ENCODE results near the gene PKP1. TPM values are rescaled to one million over a fixed set of nuclear protein-coding genes. Genes with fewer than 3 reads are reported as not detected.

Gene PKP1
- total and polyA plus RNA-seq, 2 of the 4 experiments (the other 2 are of a cell fraction): 0.18 to 0.36 TPM

DNA sequence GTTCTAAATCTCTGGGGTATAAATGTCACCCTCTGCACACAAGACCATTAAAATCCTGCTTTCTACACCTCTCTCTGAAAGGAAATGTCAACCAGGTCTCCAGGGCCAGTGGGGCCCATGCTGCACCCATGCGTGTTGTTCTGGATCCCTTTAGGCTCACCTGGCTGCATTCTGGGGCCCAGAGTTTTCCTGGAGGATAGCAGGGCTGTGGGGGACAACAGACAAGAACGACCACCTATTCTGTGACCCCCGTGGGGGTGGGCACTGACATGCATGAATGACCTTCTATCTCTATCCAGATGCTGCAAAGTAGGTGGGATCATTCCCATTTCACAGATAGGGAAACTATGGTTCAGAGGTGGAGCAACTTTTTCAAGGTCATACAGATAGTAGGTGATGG, 52.6 kb downstream of the PKP1 start:
- POLR2A ChIA-PET (ENCODE audit: unreplicated experiment): no interaction called here
- Histone ChIP-seq H2AK9ac (replicated peaks; ENCODE audit: low read depth, low read length, poor library complexity) (no peak overlapping the region), H2BK5ac (ENCODE audit: low read depth, low read length, poor library complexity, severe bottlenecking) (no peak overlapping the region), H3K4ac (ENCODE audit: low read depth, low read length) (no peak overlapping the region), H2AK5ac (ENCODE audit: low read depth, low read length) (no peak overlapping the region), H3K4me2 (ENCODE audit: low read depth, low read length) (no peak overlapping the region), H3K56ac (ENCODE audit: extremely low read depth, insufficient read depth, low read length) (no peak overlapping the region), H3K4me1 (ENCODE audit: control insufficient read depth, insufficient read depth, low read length) (no peaks in the 10 kb centered on the region), H3K79me1 (ENCODE audit: low read depth in 1 of 2, low read length in 2 of 2) (no peaks in the 10 kb centered on the region), H4K8ac (ENCODE audit: low read depth in 2 of 2, low read length in 2 of 2) (no peak overlapping the region), H3K14ac (replicated peaks; ENCODE audit: low read depth, low read length) (no peak overlapping the region), H2BK20ac (ENCODE audit: low read depth, low read length) (no peak overlapping the region), H4K5ac (ENCODE audit: low read depth, low read length) (no peak overlapping the region), H3K36me3 (ENCODE audit: control insufficient read depth, insufficient read depth, low read length) (no peaks in the 10 kb centered on the region), H3K18ac (ENCODE audit: low read depth, low read length) (no peak overlapping the region), H3K4me3 (ENCODE audit: insufficient read depth, low read depth, low read length) (no peak overlapping the region), H3K27me3 (ENCODE audit: control insufficient read depth, insufficient read depth, low read length) (peaks cover 57% of the 10 kb centered on the region), H3K23ac (ENCODE audit: low read depth, low read length) (no peak overlapping the region), H4K91ac (ENCODE audit: insufficient read depth, low read depth, low read length) (no peak overlapping the region), H2BK15ac (ENCODE audit: low read depth, low read length) (no peak overlapping the region), H3K9me1 (ENCODE audit: insufficient read depth, low read length) (no peaks in the 10 kb centered on the region), H2BK120ac (ENCODE audit: low read depth, low read length) (no peak overlapping the region), H3K9me3 (ENCODE audit: control insufficient read depth, insufficient read depth, low read length) (no peaks in the 10 kb centered on the region), H3K27ac (ENCODE audit: insufficient read depth, low read length) (no peak overlapping the region), H4K20me1 (ENCODE audit: insufficient read depth, low read length) (no peaks in the 10 kb centered on the region), H2AFZ (replicated peaks; ENCODE audit: low read length, poor library complexity) (no peak overlapping the region), H3K9ac (ENCODE audit: low read depth, low read length) (no peak overlapping the region)
- DNase-seq (no peak), ATAC-seq (ENCODE audit: low read depth) (no peak)
- no peak for TF ChIP-seq CHD1 (IDR thresholded peaks at IDR 0.05; ENCODE audit: low read depth, low read length)
- no peak for TF ChIP-seq BHLHE40 (IDR thresholded peaks at IDR 0.05; ENCODE audit: low read depth, low read length)
- TF ChIP-seq CEBPB (IDR thresholded peaks at IDR 0.05; ENCODE audit: low read depth, low read length): no peak
- TF ChIP-seq RCOR1 (IDR thresholded peaks at IDR 0.05; ENCODE audit: insufficient replicate concordance, low read length): no peak
- no TSS peak for BruUV-seq (replicated peaks)
- CTCF ChIA-PET: interaction anchor here (1.2 kb wide), 1 partner anchor 12 kb away, joined by 3 read pairs; no protein-coding TSS in a partner anchor
- 63% methylated on average over 1 of the region's 3 CpGs; no CpG with 5 or more reads in 1 of the 2 experiments for WGBS, 2 experiments (ENCODE audit: extremely low coverage in 2 of 2, insufficient read length in 1 of 2)
- intact Hi-C loops (cut with micrococcal nuclease): no loop called here
- dilution Hi-C loops (cut with HindIII; ENCODE audit: low sequenced_read_pairs, unreplicated experiment): no loop called here
- in situ Hi-C loops (cut with MboI; ENCODE audit: low sequenced_read_pairs): no loop called here

All from IMR-90 (cell line).